ENCODE measurements around the gene KLHL40. TPM values are rescaled to one million over a fixed set of nuclear protein-coding genes. Genes with fewer than 3 reads are reported as not detected.

The KLHL40 gene
- total and polyA plus RNA-seq, 9 of the 15 experiments (the other 6 are each of a cell fraction or from before 2014, with no cell fraction given) = not detected

- no peak overlapping the region for H3K4me3 ChIP-seq
- BruUV-seq (replicated peaks) = no TSS peak
These were observed 11.3 kb downstream of the KLHL40 start for GRCh38 chr3:42696356-42697288.

More at GRCh38 chr3:42696356-42697288, 11.3 kb downstream of the KLHL40 start:
- no peaks in the 10 kb centered on the region for H3K36me3 ChIP-seq (ENCODE audit: control insufficient read depth, insufficient read depth, low read length)
- peak in 1 of 4 experiments; percentile 6 for DNase-seq (ENCODE audit: extremely low read depth in 1 of 4, low spot score in 3 of 4)
- no peak overlapping the region for H2AFZ ChIP-seq (ENCODE audit: low read depth, low read length)
- no peak for ATAC-seq
- WGBS (ENCODE audit: insufficient coverage, low coverage, missing lambda C conversion rate) = 1% methylated on average over 19 of the region's 19 CpGs
- ChIA-PET POLR2A (interaction anchor here (0.6 to 0.8 kb wide), 3 partner anchors 10 to 161 kb away, joined by 3 to 4 read pairs (median 3); no protein-coding TSS in a partner anchor), CTCF (ENCODE audit: low intra/inter-chr PET ratio) (no interaction called here)
- no peak overlapping the region for H3K4me2 ChIP-seq (ENCODE audit: insufficient read depth, low read length)
- peaks cover 17% of the 10 kb centered on the region for H4K20me1 ChIP-seq (replicated peaks; ENCODE audit: control insufficient read depth, insufficient read depth, low read length)
- H3K27ac ChIP-seq (ENCODE audit: extremely low read depth, low read depth, low read length) = no peak overlapping the region
- no peaks in the 10 kb centered on the region for H3K79me2 ChIP-seq (ENCODE audit: control insufficient read depth, insufficient read depth, low read length)
- in situ Hi-C loops (cut with MboI) (no loop called here), intact Hi-C loops (cut with micrococcal nuclease) (no loop called here)
- no peak for FAIRE-seq
- H3K9me3 ChIP-seq (replicated peaks; ENCODE audit: control insufficient read depth, insufficient read depth, low read depth, low read length) = no peaks in the 10 kb centered on the region
- no peak overlapping the region for H3K9ac ChIP-seq (ENCODE audit: insufficient read depth in 1 of 2, low read depth in 2 of 2, low read length in 2 of 2)
- peaks cover 9 to 56% of the 10 kb centered on the region in 2 experiments; a peak in 4 of 5 replicates for H3K27me3 ChIP-seq (ENCODE audit: control insufficient read depth in 2 of 2, insufficient read depth in 2 of 2, low read length in 2 of 2)
- TF ChIP-seq NR4A1 (CRISPR knock-in tag; IDR thresholded peaks at IDR 0.05) = no peak
- TF ChIP-seq NR4A1 (tag; IDR thresholded peaks at IDR 0.05) = no peak
- no peak for TF ChIP-seq SRSF7 (optimal IDR thresholded peaks at IDR 0.05; ENCODE audit: low read depth, low read length)
- TF ChIP-seq ATF7 (IDR thresholded peaks at IDR 0.05) = no peak
- TF ChIP-seq ZBTB12 (CRISPR knock-in tag; IDR thresholded peaks at IDR 0.05) = no peak
- no peak for TF ChIP-seq IRF1 (CRISPR knock-in tag; IDR thresholded peaks at IDR 0.05; ENCODE audit: borderline replicate concordance)
- TF ChIP-seq CHAMP1 (IDR thresholded peaks at IDR 0.05) = no peak
- TF ChIP-seq ZNF77 (CRISPR knock-in tag; IDR thresholded peaks at IDR 0.05) = no peak
- no peak for TF ChIP-seq KAT8 (IDR thresholded peaks at IDR 0.05; ENCODE audit: low read depth)
- TF ChIP-seq TEAD2 (tag; IDR thresholded peaks at IDR 0.05) = no peak
- TF ChIP-seq ZNF764 (CRISPR knock-in tag; IDR thresholded peaks at IDR 0.05; ENCODE audit: low read depth) = no peak
- no peak for TF ChIP-seq ZBED1 (IDR thresholded peaks at IDR 0.05)
- TF ChIP-seq CCNT2 (IDR thresholded peaks at IDR 0.05; ENCODE audit: borderline replicate concordance, extremely low read depth, insufficient read length, low read depth, low read length) = no peak
- no peak for TF ChIP-seq ZNF561 (CRISPR knock-in tag; conservative IDR thresholded peaks at IDR 0.05)
- no peak for TF ChIP-seq FOXM1 (IDR thresholded peaks at IDR 0.05; ENCODE audit: low read depth)
- TF ChIP-seq FOXM1 (CRISPR knock-in tag; IDR thresholded peaks at IDR 0.05; ENCODE audit: low read depth) = no peak
- peaks cover 0 to 5% of the 10 kb centered on the region in 2 experiments; a peak in 1 of 5 replicates for H3K4me1 ChIP-seq (replicated peaks in 1 of 2; ENCODE audit: control insufficient read depth in 2 of 2, insufficient read depth in 2 of 2, low read length in 2 of 2)
- H3K9me1 ChIP-seq (ENCODE audit: control insufficient read depth, insufficient read depth, low read length) = no peaks in the 10 kb centered on the region
